Measurements from ENCODE around the gene GFY. TPM values are rescaled to one million over a fixed set of nuclear protein-coding genes. Genes with fewer than 3 reads are reported as not detected.

GFY gene
- total RNA-seq, 4 donors from 2014 or later = not detected

DNA sequence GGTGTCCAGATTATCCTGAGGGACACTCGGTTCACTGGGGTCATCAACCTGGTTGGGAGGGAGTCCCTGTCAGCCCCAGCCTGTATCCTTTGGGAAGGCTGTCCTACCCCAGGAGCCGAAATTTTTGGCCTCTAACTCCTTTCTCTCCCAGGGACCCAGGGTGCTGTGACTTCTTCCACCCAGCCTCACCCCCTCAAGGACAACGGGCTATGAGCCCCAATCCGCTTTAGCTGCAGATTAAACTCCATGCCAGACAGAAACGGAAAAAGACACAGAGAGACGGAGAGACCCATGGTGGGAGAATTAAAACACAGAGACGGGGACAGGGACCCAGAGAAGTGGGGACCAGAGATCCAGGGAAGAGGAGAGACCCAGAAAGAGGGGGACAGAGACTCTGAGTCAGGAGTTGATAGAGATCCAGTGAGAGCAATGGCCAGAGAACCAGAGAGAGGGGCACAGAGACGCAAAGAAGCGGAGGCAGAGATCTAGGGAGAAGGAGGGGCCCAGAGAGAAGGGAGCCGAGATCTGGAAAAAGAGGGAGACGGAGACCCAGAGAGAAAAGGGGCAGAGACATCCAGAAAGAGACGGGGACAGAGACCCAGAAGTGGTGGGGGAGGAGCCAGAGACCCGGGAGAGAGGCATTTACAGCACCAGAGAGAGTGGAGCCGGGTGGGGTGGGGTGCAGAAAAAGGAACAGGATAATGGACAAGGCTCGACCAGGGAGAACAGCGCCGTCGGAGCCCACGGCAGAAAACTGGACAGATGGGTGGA, 15.4 kb downstream of the GFY start:
- 24 to 29% methylated on average over 19 of the region's 19 CpGs for WGBS, 2 donors
- Histone ChIP-seq H3K27ac (no peak overlapping the region), H3K36me3 (no peaks in the 10 kb centered on the region), H3K4me1 (peaks cover 0 to 7% of the 10 kb centered on the region in 2 donors), H3K4me3 (replicated peaks in 1 of 3) (no peak overlapping the region), H3K27me3 (peaks cover 9% of the 10 kb centered on the region), H3K9me3 (no peaks in the 10 kb centered on the region)
- TF ChIP-seq, protein P1, sequence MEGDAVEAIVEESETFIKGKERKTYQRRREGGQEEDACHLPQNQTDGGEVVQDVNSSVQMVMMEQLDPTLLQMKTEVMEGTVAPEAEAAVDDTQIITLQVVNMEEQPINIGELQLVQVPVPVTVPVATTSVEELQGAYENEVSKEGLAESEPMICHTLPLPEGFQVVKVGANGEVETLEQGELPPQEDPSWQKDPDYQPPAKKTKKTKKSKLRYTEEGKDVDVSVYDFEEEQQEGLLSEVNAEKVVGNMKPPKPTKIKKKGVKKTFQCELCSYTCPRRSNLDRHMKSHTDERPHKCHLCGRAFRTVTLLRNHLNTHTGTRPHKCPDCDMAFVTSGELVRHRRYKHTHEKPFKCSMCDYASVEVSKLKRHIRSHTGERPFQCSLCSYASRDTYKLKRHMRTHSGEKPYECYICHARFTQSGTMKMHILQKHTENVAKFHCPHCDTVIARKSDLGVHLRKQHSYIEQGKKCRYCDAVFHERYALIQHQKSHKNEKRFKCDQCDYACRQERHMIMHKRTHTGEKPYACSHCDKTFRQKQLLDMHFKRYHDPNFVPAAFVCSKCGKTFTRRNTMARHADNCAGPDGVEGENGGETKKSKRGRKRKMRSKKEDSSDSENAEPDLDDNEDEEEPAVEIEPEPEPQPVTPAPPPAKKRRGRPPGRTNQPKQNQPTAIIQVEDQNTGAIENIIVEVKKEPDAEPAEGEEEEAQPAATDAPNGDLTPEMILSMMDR (IDR thresholded peaks at IDR 0.05) = no peak
- no peak for TF ChIP-seq POLR2A (IDR thresholded peaks at IDR 0.05)
- DNase-seq = no peak
- intact Hi-C loops (cut with DNase I) = no loop called here

DNA sequence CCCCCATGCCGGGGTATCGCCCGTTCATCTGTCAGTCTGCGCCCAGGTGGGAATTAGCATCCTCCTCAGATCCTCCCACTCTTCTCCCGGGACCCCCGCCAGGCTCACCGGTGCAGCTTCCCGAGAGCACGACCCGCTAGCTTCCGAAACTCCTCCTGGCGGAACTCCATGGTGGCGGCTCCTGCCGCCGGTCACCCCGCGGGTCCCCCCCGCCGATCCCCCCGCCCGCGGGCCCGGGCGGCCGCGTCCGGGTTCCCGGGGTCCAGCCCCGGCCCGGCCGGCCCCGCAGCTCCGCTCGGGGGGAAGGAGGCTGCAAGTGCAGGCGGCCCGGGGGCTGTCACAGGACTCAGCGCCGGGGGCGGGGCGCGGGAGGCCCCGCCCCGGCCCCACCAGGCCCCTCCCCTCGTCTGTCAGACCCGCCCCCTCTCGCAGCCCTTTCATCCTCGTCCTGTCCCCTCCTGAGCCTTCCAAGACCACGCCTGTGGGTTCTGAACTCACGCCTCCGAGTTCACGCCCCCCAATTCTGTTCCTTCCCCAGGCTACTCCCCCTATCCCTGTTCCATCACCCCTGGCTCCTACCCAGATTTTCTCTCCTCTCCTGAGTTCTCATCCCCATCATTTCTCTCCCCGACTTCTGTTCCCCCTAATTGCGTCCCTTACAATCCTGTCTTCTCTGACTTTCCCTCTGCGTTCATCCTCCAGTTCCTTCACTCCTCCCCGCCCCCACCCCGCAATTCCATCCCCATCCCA, 16.2 kb downstream of the GFY start, which contains the start of gene SLC17A7:
SLC17A7 (minus strand) TSS at position 318 of the 750 bp plus-strand sequence; CDS start at position 170, 148 bp downstream.
- H3K4me1 ChIP-seq = peaks cover 0 to 7% of the 10 kb centered on the region in 2 donors
- intact Hi-C loops (cut with DNase I) = no loop called here
- 8 to 9% methylated on average over 15 to 37 of the region's 56 CpGs for WGBS, 2 donors
- TF ChIP-seq, protein P1 (IDR thresholded peaks at IDR 0.05) = no peak
- TF ChIP-seq POLR2A (IDR thresholded peaks at IDR 0.05) = no peak
- H3K27ac ChIP-seq = peak within 1 kb of the TSS in 2 of 3 donors; percentile 69 to 79
- peaks cover 9% of the 10 kb centered on the region for H3K27me3 ChIP-seq
- H3K36me3 ChIP-seq = no peaks in the 10 kb centered on the region
- no peak within 1 kb of the TSS for H3K4me3 ChIP-seq (replicated peaks in 1 of 3)
- no peak for DNase-seq
- no peaks in the 10 kb centered on the region for H3K9me3 ChIP-seq

DNA sequence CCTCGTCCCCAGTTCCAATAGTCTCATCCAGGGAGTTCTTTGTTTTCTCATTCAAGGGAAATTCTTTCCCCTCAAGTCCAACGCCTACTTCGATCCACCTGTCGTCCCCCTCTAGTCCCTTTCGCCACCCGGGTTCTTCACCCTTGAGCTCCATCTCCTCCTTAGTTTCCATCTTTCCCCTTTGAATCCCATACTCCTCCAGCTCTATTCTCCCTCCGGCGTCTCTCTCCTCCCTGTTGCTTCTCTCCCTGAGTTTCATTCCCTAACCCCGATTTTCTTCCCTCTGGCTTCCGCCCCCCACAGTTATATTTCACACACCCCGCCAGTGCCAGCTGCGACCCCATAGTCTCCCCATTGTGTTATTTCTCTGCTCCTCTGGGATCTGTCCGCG, 16.8 kb downstream of the GFY start:
- DNase-seq = no peak
- TF ChIP-seq, protein P1 (IDR thresholded peaks at IDR 0.05) = no peak
- no peak for TF ChIP-seq POLR2A (IDR thresholded peaks at IDR 0.05)
- Histone ChIP-seq H3K27ac (peak overlapping the region in 2 of 3 donors; percentile 45 to 79), H3K36me3 (no peaks in the 10 kb centered on the region), H3K27me3 (peaks cover 9% of the 10 kb centered on the region), H3K4me3 (replicated peaks in 1 of 3) (no peak overlapping the region), H3K9me3 (no peaks in the 10 kb centered on the region), H3K4me1 (peaks cover 0 to 7% of the 10 kb centered on the region in 2 donors)
- intact Hi-C loops (cut with DNase I) = loop anchor here (2.0 kb wide), 1 partner anchor 49 kb away; no protein-coding TSS in a partner anchor
- 25 to 26% methylated on average over 14 of the region's 14 CpGs for WGBS, 2 donors

DNA sequence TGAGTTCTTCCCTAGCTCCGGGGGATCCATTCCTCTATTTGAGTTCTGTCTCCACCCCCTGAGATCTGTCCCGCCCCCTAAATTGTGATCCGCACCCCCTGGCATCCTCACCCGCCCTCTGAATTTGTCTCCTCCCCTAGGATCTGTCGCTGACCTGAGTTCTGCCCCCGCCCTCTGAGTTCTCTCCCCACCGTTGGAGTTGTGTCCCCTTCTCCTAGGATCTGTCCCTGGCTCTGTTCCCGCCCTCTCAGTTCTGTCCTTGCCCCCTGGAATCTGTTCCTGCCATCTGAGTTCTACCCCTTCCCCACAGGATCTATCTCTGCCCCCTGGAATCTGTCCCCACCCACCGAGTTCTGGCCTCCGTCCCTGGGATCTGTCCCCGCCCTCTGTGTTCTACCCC, 17.2 kb downstream of the GFY start:
- no peaks in the 10 kb centered on the region for H3K36me3 ChIP-seq
- H3K4me3 ChIP-seq (replicated peaks in 1 of 3) = peak overlapping the region in 1 of 3 donors; percentile 57
- peak overlapping the region in 2 of 3 donors; percentile 69 to 79 for H3K27ac ChIP-seq
- intact Hi-C loops (cut with DNase I) = loop anchor here (2.0 kb wide), 1 partner anchor 50 kb away; no protein-coding TSS in a partner anchor
- DNase-seq = peak in 1 of 2 donors; percentile 30
- peaks cover 6% of the 10 kb centered on the region for H3K27me3 ChIP-seq
- H3K4me1 ChIP-seq = peaks cover 0 to 7% of the 10 kb centered on the region in 2 donors
- TF ChIP-seq, protein P1 (IDR thresholded peaks at IDR 0.05) = no peak
- TF ChIP-seq POLR2A (IDR thresholded peaks at IDR 0.05) = no peak
- H3K9me3 ChIP-seq = no peaks in the 10 kb centered on the region
- 11% methylated on average over 11 of the region's 11 CpGs for WGBS, 2 donors
